MCF 10A (cell line): Measurements from ENCODE around the gene PPP1R37. TPM values are rescaled to one million over a fixed set of nuclear protein-coding genes. Genes with fewer than 3 reads are reported as not detected.
A peak's percentile ranks its signal among the peaks of the same experiment; 100 is the strongest.

ENCODE experiments used
- BruUV-seq: library from RNA; stranded (reverse); fragments of 400-500 nt; replicated peaks from 2 replicates; lab custom pipeline; 2021; lab: Mats Ljungman, UMichigan
- CTCF ChIA-PET: fragments of 300-600 bp; sonication (Branson Sonifier 250); formaldehyde crosslinking; extraction: SDS; loops from one replicate; lab custom pipeline; 2021; ENCODE audit warnings: antibody characterized with exemption, inconsistent platforms; lab: Yijun Ruan, JAX
- POLR2A ChIA-PET: fragments of 300-600, 350-650 bp; sonication (Branson Sonifier 250); formaldehyde crosslinking; extraction: SDS; loops from one replicate; lab custom pipeline; 2020; ENCODE audit warnings: antibody characterized with exemption, inconsistent platforms; lab: Yijun Ruan, JAX
- DNase-seq: peaks from one replicate; pipeline ENCODE4 v3.0.0-alpha.2; 2018; ENCODE audit not compliant: unreplicated experiment
- H3K27ac Mint-ChIP-seq: one replicate; pipeline ENCODE4 v1.8.0; 2022; ENCODE audit warnings: mild to moderate bottlenecking, low read depth, mixed read lengths; ENCODE audit not compliant: unreplicated experiment
- H3K27me3 Mint-ChIP-seq: one replicate; pipeline ENCODE4 v1.8.0; 2022; ENCODE audit warnings: mixed read lengths; ENCODE audit not compliant: insufficient read depth, unreplicated experiment
- H3K36me3 Mint-ChIP-seq: one replicate; pipeline ENCODE4 v1.8.0; 2022; ENCODE audit warnings: mild to moderate bottlenecking, moderate library complexity, mixed read lengths; ENCODE audit not compliant: insufficient read depth, unreplicated experiment
- H3K4me1 Mint-ChIP-seq: one replicate; pipeline ENCODE4 v1.8.0; 2022; ENCODE audit warnings: mixed read lengths; ENCODE audit not compliant: insufficient read depth, unreplicated experiment
- H3K4me3 Mint-ChIP-seq: one replicate; pipeline ENCODE4 v1.8.0; 2022; ENCODE audit warnings: mild to moderate bottlenecking, moderate library complexity, mixed read lengths; ENCODE audit not compliant: unreplicated experiment
- H3K9me3 Mint-ChIP-seq: one replicate; pipeline ENCODE4 v1.8.0; 2022; ENCODE audit warnings: mixed read lengths; ENCODE audit not compliant: unreplicated experiment
- intact Hi-C: fragments of 100-400 bp; cut with micrococcal nuclease; formaldehyde crosslinking; loops from 2 replicates; pipeline ENCODE4 v1.14.1; 2022
- total RNA-seq: library from RNA; stranded (reverse); gene quantifications from 2 replicates; pipeline ENCODE4 v1.2.3, GENCODE V29; 2022
- TF ChIP-seq, protein P1 (sequence below): fragments of 200-600 bp; IDR thresholded peaks from one replicate; pipeline ENCODE4 v1.8.0; 2022; ENCODE audit warnings: antibody characterized with exemption, mild to moderate bottlenecking; ENCODE audit not compliant: unreplicated experiment

PPP1R37 gene
- total RNA-seq, 1 experiment from 2014 or later: 22.0 TPM

DNA sequence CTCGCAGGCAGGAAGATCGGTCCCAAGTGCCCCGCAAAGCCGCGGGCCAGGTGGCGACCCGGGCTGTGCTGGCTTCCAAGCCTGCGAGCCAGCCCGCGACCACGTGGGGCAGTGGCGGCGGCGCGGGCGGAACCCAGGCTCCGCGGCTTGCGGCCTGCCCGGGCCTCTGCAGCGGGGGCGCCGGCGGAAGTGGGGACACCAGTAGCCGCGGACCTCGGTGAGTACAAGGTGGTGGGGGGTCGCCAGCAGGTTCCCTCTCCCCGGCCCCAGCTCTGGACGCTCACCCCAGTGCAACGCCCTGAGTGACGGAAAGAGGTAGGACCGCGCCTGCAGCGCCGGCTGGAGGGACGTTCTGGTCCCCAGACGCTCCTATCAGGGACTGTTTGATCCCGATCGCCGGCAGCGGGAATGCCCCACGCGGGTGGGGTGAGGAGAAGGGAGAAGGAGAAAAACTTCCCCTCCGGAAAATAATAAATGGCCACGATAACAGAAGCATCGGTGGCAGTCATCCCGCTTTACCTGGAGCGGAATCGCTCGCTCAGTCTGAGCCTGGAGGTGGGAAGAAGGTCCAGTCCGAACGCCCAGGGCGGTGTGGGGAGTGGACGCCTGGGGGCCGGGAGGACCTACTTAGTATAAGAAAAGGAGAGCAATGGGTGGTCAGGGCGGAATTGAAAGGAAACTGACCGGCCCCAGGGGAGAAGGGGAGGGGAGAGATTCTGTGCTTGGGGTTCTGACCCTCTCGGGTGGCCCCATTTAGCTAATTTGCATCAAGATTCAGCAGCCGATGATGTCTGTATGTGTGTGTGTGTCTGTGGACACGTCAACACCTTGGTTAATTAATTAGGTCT, 13.7 kb upstream of the PPP1R37 start, which contains the start of gene GEMIN7:
Gene GEMIN7, plus strand, starts transcription at position 198 of the 848 bp plus-strand sequence. CDS start 10,855 bp downstream, outside the sequence.
- peak within 1 kb of the TSS; percentile 99 for H3K4me3 Mint-ChIP-seq
- intact Hi-C loops: no loop called here
- peak; percentile 74 for DNase-seq

DNA sequence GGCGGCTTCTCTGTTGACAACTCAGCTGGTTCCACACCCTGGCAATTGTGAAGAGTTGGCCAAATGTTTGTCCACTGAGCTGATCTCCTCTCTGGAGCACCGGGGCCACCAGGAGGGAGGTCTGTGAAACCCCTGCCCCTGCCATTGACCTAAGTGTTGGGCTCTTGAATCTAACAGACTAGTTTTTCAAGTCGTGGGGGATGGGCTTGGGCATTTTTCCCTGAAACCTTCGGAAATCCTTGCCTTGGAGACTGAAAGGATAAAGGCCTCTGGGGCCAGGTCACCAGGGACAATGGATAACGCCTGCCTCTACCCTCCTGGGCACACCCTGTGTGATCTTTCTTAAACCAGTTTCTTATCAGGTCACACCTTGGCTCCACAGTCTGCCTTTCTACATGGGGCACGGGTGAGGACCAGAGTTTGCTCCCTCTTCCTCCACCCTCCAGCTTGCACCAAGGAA, 13.0 kb upstream of the PPP1R37 start:
- intact Hi-C loops: no loop called here
- Mint-ChIP-seq H3K36me3 (peaks cover 16% of the 10 kb centered on the region), H3K4me1 (peaks cover 22% of the 10 kb centered on the region), H3K9me3 (no peaks in the 10 kb centered on the region), H3K27ac (peak overlapping the region; percentile 94), H3K27me3 (no peaks in the 10 kb centered on the region), H3K4me3 (peak overlapping the region; percentile 99)
- TF ChIP-seq, protein P1, sequence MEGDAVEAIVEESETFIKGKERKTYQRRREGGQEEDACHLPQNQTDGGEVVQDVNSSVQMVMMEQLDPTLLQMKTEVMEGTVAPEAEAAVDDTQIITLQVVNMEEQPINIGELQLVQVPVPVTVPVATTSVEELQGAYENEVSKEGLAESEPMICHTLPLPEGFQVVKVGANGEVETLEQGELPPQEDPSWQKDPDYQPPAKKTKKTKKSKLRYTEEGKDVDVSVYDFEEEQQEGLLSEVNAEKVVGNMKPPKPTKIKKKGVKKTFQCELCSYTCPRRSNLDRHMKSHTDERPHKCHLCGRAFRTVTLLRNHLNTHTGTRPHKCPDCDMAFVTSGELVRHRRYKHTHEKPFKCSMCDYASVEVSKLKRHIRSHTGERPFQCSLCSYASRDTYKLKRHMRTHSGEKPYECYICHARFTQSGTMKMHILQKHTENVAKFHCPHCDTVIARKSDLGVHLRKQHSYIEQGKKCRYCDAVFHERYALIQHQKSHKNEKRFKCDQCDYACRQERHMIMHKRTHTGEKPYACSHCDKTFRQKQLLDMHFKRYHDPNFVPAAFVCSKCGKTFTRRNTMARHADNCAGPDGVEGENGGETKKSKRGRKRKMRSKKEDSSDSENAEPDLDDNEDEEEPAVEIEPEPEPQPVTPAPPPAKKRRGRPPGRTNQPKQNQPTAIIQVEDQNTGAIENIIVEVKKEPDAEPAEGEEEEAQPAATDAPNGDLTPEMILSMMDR: no peak
- no peak for DNase-seq
- BruUV-seq: no TSS peak
- ChIA-PET POLR2A (interaction anchor here (0.6 to 7.5 kb wide), 7 partner anchors 9 to 125 kb away, joined by 3 to 102 read pairs (median 6); partner anchors contain the start of genes BLOC1S3, CLASRP, CLPTM1 and PPP1R37), CTCF (interaction anchor here (0.6 kb wide), 2 partner anchors 86 to 259 kb away, joined by 3 to 4 read pairs; no protein-coding TSS in a partner anchor)

More for the DNA sequence above, 13.7 kb upstream of the PPP1R37 start, which contains the start of gene GEMIN7:
- no peaks in the 10 kb centered on the region for H3K9me3 Mint-ChIP-seq
- POLR2A ChIA-PET: interaction anchor here (0.6 to 7.5 kb wide), 14 partner anchors 9 to 260 kb away, joined by 3 to 102 read pairs (median 4); partner anchors contain the start of genes BLOC1S3, CLASRP, CLPTM1 and PPP1R37
- peaks cover 16% of the 10 kb centered on the region for H3K36me3 Mint-ChIP-seq
- CTCF ChIA-PET: interaction anchor here (1.0 kb wide), 1 partner anchor 40 kb away, joined by 3 read pairs; no protein-coding TSS in a partner anchor
- TF ChIP-seq, protein P1: no peak
- peaks cover 22% of the 10 kb centered on the region for H3K4me1 Mint-ChIP-seq
- H3K27me3 Mint-ChIP-seq: no peaks in the 10 kb centered on the region
- BruUV-seq: TSS peak; percentile 59
- H3K27ac Mint-ChIP-seq: peak within 1 kb of the TSS; percentile 94

GRCh38 chr19:45082170-45082569, 10.8 kb upstream of the PPP1R37 start:
- no TSS peak for BruUV-seq
- DNase-seq: no peak
- Mint-ChIP-seq H3K4me3 (peak overlapping the region; percentile 20), H3K27ac (no peak overlapping the region), H3K27me3 (no peaks in the 10 kb centered on the region), H3K9me3 (no peaks in the 10 kb centered on the region), H3K36me3 (peaks cover 21% of the 10 kb centered on the region), H3K4me1 (peaks cover 15% of the 10 kb centered on the region)
- intact Hi-C loops: no loop called here
- CTCF ChIA-PET: no interaction called here
- TF ChIP-seq, protein P1: no peak
- POLR2A ChIA-PET: no interaction called here

GRCh38 chr19:45086480-45086879, 6.5 kb upstream of the PPP1R37 start:
- Mint-ChIP-seq H3K4me3 (no peak overlapping the region), H3K4me1 (peaks cover 13% of the 10 kb centered on the region), H3K27me3 (no peaks in the 10 kb centered on the region), H3K9me3 (no peaks in the 10 kb centered on the region), H3K36me3 (peaks cover 31% of the 10 kb centered on the region), H3K27ac (no peak overlapping the region)
- intact Hi-C loops: no loop called here
- TF ChIP-seq, protein P1: no peak
- CTCF ChIA-PET: interaction anchor here (0.7 to 1.4 kb wide), 2 partner anchors 11 to 44 kb away, joined by 3 to 4 read pairs; no protein-coding TSS in a partner anchor
- no peak for DNase-seq
- BruUV-seq: no TSS peak
- POLR2A ChIA-PET: no interaction called here
